HG03060 (cell line): Measurements from ENCODE around the gene HMGA1.

Source experiments
- ATAC-seq: cut with Tn5 transposase; IDR thresholded peaks from one replicate; pipeline ENCODE4 v1.9.1; 2021; ENCODE audit warnings: low read depth, moderate number of reproducible peaks; ENCODE audit not compliant: unreplicated experiment

The HMGA1 gene

GRCh38 chr6:34285448-34286164 is 48.9 kb downstream of the HMGA1 start:
- no peak for ATAC-seq

GRCh38 chr6:34288581-34288980 is 51.9 kb downstream of the HMGA1 start:
- no peak for ATAC-seq

DNA sequence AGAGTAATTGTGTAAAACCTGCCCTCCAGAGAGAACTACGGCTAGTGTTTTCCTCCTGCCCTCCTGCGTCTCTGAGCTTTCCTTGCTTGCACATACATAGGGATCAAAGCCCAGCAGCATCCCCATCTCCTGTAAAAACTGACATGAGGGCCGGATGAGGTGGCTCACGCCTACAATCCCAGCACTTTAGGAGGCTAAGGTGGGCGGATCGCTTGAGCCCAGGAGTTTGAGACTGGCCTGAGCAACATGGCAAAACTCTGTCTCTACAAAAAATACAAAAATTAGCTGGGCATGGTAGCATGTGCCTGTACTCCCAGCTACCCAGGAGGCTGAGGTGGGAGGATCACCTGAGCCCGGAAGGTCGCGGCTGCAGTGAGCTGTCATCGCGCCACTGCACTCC is 52.5 kb downstream of the HMGA1 start:
- no peak for ATAC-seq

- ATAC-seq = no peak
Observed at GRCh38 chr6:34292954-34293353, 56.3 kb downstream of the HMGA1 start.

DNA sequence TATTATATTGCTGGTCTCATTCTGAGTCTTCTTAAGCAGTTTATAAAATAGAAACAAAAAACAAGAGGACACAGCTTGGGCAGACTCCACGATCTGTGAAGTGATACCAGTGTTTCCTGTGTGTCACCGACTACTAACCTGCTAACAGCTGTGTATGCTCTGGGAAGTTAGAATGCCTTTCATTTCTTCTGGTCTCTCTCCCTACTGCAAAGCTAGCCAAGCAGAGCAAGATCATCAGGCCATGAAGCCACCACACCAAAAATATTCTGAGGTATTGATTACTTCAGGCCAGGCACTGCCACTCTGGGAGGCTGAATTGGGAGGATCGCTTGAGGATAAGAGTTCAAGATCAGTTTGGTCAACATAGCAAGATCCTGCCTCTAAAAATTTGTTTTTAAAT is 59.0 kb downstream of the HMGA1 start:
- peak; percentile 89 for ATAC-seq
